Activated gamma-delta T cell treated with Interleukin-2 at 50 U/mL for 16 hours (primary cell): Measurements from ENCODE around the gene NAPB.
"Not testable (repeated sequence)": the region's sequence is repeated elsewhere in the genome, so short reads cannot be mapped to it uniquely, and the experiment has no call there.

Experiments
- DNase-seq: peaks from one replicate; pipeline ENCODE4 v3.0.0-alpha.2; 2020

Gene NAPB

DNA sequence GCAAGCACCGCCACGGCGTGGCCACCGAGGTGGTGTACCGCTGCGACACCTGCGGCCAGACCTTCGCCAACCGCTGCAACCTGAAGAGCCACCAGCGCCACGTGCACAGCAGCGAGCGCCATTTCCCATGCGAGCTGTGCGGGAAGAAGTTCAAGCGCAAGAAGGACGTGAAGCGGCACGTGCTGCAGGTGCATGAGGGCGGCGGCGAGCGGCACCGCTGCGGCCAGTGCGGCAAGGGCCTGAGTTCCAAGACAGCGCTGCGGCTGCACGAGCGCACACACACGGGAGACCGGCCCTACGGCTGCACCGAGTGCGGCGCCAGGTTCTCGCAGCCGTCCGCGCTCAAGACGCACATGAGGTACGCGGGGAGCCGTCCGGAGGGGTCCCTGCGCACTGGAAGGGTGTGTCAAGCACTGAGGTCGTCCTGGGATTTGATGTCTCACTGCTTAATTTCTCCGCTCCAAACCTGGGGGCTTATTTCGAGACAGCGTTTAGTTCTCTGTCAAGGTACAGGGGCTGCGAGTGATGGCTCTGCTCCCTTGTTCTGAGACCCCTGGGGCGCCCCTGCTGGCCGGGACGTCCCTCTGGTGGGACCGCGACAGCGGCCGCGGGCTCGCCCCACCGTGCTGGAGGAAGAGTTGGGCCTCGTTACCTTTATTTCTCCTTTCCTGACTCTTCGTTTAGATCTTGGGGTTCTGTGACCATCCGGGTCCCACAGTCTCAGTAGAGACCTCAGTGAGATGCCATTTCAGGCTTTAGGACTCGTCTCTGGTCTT, 55.7 kb downstream of the NAPB start:
- DNase-seq = no peak

DNA sequence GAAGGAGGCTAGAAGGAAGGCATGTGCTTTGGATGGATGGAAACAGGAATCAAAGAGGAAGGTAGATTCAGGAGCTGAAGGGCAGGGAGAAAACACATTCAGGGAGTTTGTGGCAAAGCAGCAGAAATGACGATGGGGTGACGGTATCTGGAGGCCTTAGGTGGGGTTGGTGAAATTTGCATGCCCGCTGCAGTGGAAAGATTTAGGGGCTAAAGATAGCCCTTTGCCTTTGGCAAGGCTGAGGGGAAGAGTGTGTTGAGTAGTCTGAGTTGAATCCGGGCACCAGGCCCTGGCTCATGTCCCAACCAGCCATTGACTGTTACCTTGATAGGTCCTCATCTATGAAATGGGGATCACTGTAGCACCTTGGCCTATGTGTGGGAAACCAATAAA, 58.0 kb downstream of the NAPB start:
- no peak for DNase-seq

DNA sequence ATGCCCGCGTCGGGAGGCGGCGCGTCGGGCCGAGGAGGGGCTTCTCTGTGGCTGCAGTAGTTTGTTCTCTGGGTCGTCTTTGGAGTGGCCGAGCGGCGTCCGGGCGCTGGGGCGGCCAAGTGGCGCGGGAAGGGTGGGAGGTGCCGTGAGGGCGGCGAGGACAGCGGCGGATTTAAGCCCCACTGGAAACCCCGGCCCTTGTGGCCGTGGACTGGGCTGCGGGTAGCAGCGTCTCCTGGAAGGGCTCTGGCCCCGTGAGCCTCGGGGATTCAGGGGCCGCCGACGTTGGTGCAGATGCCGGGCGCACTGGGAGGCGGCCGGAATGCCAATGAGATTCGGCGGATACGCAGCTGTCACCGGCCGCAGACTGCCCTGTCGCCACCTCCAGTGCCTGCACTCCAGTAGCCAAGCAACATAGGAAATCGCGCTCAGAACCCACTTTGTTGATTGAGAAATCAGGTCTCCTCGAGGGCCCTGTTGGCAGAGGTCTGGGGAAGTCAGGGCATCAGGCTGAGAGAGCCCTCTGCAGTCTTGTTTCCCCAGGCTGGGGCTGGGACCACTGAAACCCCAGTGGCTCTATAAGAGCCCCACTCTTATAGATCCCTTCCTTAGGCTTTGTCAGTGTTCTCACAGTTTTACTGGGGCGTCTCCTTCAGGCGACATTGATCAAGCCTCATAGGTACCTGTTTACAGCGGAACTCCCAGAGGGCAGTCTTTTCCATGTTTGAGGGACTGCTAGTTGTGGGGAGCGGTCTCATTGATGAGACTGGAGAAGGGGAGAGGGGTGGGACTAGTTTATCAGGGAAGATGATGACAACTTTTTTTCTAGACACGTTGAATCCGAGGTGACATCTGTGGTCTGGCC, 58.7 kb downstream of the NAPB start:
- peak; percentile 32 for DNase-seq

DNA sequence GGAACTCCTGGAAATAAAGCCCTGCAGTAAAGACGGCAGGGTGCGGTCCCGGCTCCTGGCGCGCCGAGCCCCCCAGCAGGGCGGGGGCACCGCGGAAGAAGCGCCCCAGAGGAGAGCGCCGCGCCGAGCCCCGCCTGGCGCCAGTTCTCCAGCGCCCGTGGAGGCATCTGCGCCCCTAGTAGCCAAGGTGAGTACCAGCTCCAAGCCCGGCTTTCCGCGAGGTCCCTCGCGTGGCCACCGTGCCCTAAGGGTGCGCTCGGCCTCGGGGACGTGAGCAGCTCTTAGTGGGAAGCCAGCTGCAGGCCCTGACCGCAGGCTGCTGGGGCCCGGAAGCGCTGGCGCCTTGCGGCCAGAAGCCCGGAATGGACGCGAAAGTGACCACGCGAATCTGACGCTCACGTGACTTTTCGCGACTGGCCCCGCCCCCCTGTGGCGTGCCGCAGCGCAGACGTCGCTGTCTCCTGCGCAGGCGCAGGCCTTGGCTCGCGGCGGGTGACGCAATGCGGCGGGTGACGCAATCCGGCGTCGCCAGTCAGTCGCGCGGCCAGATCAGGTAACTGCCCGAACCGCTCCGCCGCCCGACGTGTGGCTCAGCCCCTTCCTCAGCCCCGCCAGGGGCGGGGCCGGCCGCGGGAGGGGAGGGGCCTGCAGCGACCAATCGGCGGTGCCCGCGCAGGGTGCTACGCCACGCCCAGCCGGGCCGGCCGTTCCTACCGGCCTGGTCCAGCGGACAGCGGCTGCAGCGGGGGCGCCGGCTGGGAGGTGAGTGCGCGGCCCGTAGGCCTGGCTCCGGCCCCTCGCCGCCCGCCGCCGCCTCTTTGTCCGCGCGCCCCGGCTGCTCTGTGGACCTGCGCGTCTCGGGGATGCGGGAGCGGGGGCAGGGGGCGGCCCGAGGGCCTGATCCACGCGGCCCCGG, 59.6 kb downstream of the NAPB start, which contains the start of gene GZF1:
Gene GZF1 (plus strand): TSS at position 707 of the 916 bp plus-strand sequence. CDS start 2,202 bp downstream, outside the sequence.
- peak; percentile 96 for DNase-seq

- DNase-seq = no peak
Measured at GRCh38 chr20:23361119-23361475, 60.2 kb downstream of the NAPB start.

DNA sequence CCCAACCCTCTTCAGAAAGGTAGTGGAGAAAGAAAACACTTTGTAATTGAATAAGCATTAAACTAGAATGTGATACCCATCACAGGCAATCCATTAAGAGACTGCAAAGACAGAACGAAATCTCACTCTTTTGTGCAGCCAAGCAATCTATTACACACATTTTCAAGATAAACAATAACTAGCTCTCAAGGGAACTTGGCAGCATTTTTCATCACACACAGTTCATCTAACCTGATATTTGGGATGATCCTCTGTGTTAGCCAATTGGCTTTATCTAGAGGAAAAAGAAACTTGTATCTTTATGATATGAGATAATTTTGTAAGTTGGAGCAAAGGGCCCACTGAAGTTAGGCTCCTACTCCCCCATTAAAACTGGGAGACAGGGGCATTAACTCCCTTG, 60.8 kb downstream of the NAPB start:
- no peak for DNase-seq

DNA sequence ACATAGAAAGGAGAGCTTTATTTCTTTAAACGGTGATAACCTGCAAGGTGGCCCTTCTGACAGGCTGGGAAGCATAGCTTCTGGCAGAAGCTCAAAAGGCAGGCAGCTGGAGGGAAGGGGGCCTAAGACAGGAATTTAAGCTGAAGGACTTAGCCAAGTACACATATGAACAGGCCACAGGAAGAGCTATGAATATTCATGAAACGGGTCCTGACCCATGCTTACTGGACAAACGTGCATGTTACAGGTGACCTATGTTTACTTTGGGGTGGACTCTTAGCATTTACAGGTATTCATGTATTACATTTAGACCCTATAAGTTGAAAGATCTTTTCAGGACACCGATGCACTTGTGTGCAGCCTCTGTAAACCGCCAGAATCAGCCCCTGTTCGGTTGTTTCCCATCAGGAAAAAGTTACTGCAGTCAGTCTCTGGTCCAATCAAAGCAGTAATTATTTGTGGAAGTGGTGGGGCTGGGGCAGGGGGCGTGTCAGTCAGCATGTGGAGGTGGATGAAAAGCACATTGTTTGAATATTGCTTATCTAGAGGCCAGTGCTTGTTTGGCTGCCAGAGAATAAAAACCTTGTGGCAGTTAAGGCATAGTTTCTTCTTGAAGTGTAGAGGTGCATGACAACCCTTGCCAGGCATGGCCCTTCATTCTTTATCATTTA, 62.2 kb downstream of the NAPB start:
- no peak for DNase-seq

DNA sequence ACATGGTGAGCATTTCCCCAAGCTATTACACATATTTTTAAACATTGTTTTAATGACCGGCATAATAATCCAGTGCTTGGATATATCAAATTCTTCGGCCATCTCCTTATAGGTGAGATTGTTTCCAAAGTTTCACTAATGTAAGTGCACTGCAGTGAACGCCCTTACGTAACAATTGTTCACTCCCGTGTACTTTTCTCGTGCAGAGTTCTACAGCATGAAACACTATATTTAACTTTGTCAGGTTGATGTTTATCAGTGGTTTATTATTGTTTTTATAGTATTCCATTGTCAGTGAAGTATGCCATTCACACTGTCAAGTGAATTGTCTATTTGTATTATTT, 62.8 kb downstream of the NAPB start:
- no peak for DNase-seq

- peak; percentile 100 for DNase-seq
Measured at GRCh38 chr20:23357767-23358562, 63.3 kb downstream of the NAPB start.

DNA sequence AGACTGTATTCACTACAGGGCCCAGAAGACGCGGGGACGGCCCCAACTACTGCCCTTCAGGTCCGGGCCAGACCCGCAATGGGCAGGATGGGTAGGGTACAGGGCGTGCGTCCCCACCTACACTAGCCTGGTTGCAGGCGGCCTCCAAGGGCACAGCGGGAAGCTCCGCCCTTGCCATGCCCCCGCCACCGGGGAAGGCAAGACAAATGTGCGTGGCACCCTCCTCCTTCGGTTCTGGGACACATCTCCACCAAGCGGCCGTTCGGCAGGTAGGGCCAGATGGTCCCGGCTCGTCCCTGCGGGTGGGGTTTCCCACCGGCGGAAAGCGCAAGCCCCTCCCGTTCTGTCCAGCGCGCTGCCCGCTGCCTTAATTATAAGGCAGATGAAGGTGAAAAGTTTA, 65.1 kb downstream of the NAPB start:
- DNase-seq = no peak

GRCh38 chr20:23350904-23351838, 70.1 kb downstream of the NAPB start:
- DNase-seq = peak; percentile 48

- peak; percentile 95 for DNase-seq
Measured at GRCh38 chr20:23350196-23350903, 70.9 kb downstream of the NAPB start, which contains the start of gene NXT1. TSS of gene NXT1 (plus strand) at chr20:23350791. CDS start at chr20:23354042, 3,251 bp downstream.

GRCh38 chr20:23349338-23350195, 71.7 kb downstream of the NAPB start:
- DNase-seq = peak; percentile 67

DNA sequence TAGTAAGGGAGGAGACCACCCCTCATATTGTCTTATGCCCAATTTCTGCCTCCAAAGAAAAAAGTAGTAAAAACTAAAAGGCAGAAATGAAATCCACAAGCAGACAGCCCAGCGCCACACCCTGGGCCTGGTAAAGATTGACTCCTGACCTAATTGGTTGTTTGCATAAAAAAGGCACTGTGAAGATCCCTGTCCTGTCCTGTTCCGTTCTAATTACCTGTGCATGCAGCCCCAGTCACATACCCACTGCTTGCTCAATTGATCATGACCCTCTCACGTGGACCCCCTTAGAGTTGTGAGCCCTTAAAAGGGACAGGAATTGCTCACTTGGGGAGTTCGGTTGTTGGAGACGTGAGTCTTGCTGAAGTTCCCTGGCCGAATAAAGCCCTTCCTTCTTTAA, 72.8 kb downstream of the NAPB start:
- DNase-seq = not testable (repeated sequence)

DNA sequence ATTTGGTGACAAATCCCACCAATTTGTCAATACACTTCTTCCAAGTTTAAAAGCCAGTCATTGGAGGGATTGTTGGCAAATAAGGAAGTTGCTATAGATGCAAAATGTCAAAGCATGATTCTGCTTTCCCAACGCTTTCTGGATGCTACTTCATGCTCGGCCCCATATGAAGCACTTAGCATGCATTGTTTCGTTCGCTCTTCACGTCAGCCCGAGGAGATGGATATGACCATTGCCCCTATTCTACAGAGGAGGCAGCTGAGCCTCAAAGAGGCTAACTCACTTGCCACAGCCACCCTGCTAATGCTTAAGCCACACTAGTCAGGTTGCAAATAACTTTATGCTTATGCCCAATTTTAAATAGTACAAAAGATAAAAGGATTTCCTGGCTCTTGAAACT, 73.5 kb downstream of the NAPB start:
- DNase-seq = no peak

- no peak for DNase-seq
Measured at GRCh38 chr20:23346002-23346401, 75.3 kb downstream of the NAPB start.

DNA sequence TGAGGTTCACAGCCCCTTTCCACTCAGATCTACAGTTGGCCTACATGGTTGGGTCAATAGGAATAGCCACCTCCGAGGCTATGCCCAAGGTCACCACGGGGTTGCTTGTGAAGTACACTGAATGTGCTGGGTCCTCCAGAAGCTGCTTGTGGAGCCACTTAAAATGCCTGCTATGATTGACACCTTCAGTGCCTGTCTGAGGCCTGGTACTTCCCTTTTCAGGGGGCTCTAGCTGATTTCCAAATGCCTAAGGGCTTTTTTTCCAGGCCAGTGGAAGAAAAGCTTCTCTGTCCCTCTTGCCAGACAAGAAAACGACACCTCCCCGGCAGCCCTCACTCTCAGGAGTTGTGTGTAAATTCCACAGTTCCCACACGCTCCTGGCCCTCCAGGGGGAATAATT, 77.0 kb downstream of the NAPB start:
- no peak for DNase-seq

- DNase-seq = no peak
Measured at GRCh38 chr20:23343590-23343989, 77.7 kb downstream of the NAPB start.

DNA sequence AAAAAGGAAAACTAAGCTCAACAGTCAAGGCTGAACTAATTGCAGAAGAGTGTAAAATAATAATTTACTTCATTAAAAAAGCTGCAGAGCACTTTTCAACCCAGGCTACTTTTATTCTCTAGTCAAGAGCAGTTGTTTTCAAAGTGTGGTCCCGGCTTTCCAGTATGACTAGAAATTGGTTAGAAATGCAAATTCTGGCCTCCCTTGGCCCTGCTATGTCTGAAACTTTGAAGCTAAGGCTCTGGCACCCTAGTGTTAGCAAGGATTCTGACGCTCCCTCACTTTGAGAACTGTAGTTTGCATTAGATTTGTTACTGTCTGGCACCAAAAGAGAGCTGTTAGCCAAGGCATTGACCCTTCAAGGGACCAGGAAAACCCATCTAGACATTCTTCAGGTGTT, 80.2 kb downstream of the NAPB start:
- no peak for DNase-seq
